ENCODE measurements around the gene PGC. TPM values are rescaled to one million over a fixed set of nuclear protein-coding genes. Genes with fewer than 3 reads are reported as not detected.

PGC gene
- total RNA-seq, 4 donors from 2014 or later = not detected

GRCh38 chr6:41690541-41691330 lies 56.5 kb downstream of the PGC start:
- ATAC-seq (ENCODE audit: low FRiP score) = no peak
- no peak for TF ChIP-seq CTCF (IDR thresholded peaks at IDR 0.05)
- DNase-seq (ENCODE audit: low spot score) = no peak

GRCh38 chr6:41689171-41690008 lies 57.8 kb downstream of the PGC start:
- DNase-seq (ENCODE audit: low spot score) = no peak
- ATAC-seq (ENCODE audit: low FRiP score) = no peak

GRCh38 chr6:41688256-41688965 lies 58.8 kb downstream of the PGC start:
- TF ChIP-seq CTCF (IDR thresholded peaks at IDR 0.05) = no peak

More at GRCh38 chr6:41689171-41690008, 57.8 kb downstream of the PGC start:
- no peak for TF ChIP-seq CTCF (IDR thresholded peaks at IDR 0.05)

GRCh38 chr6:41687501-41688175 lies 59.6 kb downstream of the PGC start:
- ATAC-seq (ENCODE audit: low FRiP score) (no peak), DNase-seq (ENCODE audit: low spot score) (no peak)
- TF ChIP-seq CTCF (IDR thresholded peaks at IDR 0.05) = no peak

More at GRCh38 chr6:41688256-41688965, 58.8 kb downstream of the PGC start:
- no peak for DNase-seq (ENCODE audit: low spot score)
- ATAC-seq (ENCODE audit: low FRiP score) = no peak

Small RNAs within 50 kb of the gene (small RNA-seq; reads per million reads assigned to genes)
- gene AL365205.2 (not detected), gene AL365205.3 (not detected)

Other genes with a start within 250 kb of the PGC start
- 1 to 10 TPM; 3.6 to 9.0 (median 5.5) TPM for gene FOXP4, start 201.0 kb downstream of the PGC start, total RNA-seq
- 100 to 1,000 TPM in 1 of 4 donors, 10 to 100 TPM in 3; 24.3 to 120 (median 45.3) TPM for gene MDFI, start 108.9 kb downstream of the PGC start, total RNA-seq
- gene TFEB, start 11.8 kb downstream of the PGC start, total RNA-seq = 10 to 100 TPM in 3 of 4 donors, 1 to 10 TPM in 1; 7.1 to 24.4 (median 14.5) TPM
- gene FRS3, start 32.5 kb upstream of the PGC start, total RNA-seq = 1 to 10 TPM; 1.2 to 5.5 (median 2.4) TPM
- 10 to 100 TPM in 1 of 4 donors, 1 to 10 TPM in 3; 1.6 to 11.7 (median 8.6) TPM for gene PRICKLE4, start 33.4 kb upstream of the PGC start, total RNA-seq
- 100 to 1,000 TPM in 3 of 4 donors, 10 to 100 TPM in 1; 76.9 to 146 (median 118) TPM for gene TOMM6, start 40.3 kb upstream of the PGC start, total RNA-seq
- gene USP49, start 148.0 kb upstream of the PGC start, total RNA-seq = 1 to 10 TPM; 2.3 to 3.8 (median 3.1) TPM
- 10 to 100 TPM in 3 of 4 donors, 1 to 10 TPM in 1; 6.8 to 12.5 (median 11.2) TPM for gene MED20, start 173.7 kb upstream of the PGC start, total RNA-seq
- gene BYSL, start 174.1 kb upstream of the PGC start, total RNA-seq = 10 to 100 TPM in 3 of 4 donors, 1 to 10 TPM in 1; 9.8 to 38.2 (median 11.8) TPM
- gene CCND3, start 194.4 kb upstream of the PGC start, total RNA-seq = 100 to 1,000 TPM; 117 to 186 (median 151) TPM

Measured in omental fat pad (tissue), 4 donors.